NCI-H226 (cell line): Measurements from ENCODE around the gene SKIDA1.

Experiments used
- DNase-seq: peaks from one replicate; pipeline ENCODE4 v3.0.0-alpha.2; 2015

SKIDA1 gene

GRCh38 chr10:21515361-21516241 lies 9.9 kb downstream of the SKIDA1 start:
- no peak for DNase-seq

DNA sequence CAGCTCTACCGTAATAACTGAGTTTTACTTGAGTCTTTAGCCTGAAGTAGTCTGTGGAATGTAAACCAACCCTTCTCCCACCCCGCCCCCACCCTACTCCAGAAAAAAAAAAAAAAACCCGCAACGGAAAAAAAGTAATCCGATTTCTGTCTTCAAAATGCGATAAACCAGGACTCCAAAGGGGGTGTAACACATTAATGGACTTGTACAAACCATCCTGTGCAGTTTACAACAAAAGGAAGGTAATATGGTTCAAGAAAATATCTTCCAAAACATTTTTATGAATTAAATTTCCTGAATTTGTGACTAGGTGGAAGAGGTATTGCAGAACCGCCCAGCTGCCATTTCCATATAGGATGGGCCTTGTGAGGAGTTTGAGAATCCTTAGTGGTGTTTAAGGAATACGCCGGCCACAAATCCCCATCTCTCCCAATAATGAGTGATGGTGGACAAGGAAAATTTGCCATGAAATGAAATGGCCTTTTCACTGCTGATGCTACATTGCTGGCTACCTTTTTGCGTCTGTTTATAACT lies 10.6 kb downstream of the SKIDA1 start:
- no peak for DNase-seq

GRCh38 chr10:21514129-21514817 lies 11.2 kb downstream of the SKIDA1 start:
- no peak for DNase-seq

- no peak for DNase-seq
Observed at GRCh38 chr10:21513405-21513788, 12.1 kb downstream of the SKIDA1 start.

- no peak for DNase-seq
Observed at GRCh38 chr10:21512573-21513404, 12.7 kb downstream of the SKIDA1 start.

GRCh38 chr10:21511946-21512572 lies 13.4 kb downstream of the SKIDA1 start:
- DNase-seq, result no peak

GRCh38 chr10:21511095-21511570 lies 14.3 kb downstream of the SKIDA1 start:
- DNase-seq, result no peak

GRCh38 chr10:21510241-21511094 lies 15.0 kb downstream of the SKIDA1 start:
- DNase-seq, result no peak

- no peak for DNase-seq
Observed at GRCh38 chr10:21509341-21510240, 15.9 kb downstream of the SKIDA1 start.

- DNase-seq, result no peak
Observed at GRCh38 chr10:21508706-21509331, 16.7 kb downstream of the SKIDA1 start.

DNA sequence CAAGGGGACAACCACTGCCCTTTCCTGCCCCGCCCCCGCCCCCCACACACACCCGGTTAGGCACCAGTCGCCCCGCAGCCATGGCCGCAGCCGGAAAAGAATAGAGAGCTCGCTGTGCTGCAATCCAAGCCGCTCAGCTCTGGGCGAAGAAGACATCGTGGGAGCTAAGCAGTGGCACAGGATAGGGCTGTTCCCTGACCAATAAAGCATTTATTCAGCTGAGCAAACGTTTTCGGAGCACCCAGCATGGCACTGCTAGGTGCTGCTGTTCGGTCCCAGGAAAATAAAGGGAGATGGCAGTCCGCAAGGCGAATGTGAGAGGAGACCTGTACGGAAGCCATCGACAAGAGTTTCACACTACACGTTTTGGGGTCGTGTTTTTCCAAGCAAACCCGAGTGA lies 18.3 kb downstream of the SKIDA1 start:
- no peak for DNase-seq

- no peak for DNase-seq
Observed at GRCh38 chr10:21506351-21506750, 19.1 kb downstream of the SKIDA1 start.

GRCh38 chr10:21505711-21506278 lies 19.7 kb downstream of the SKIDA1 start:
- no peak for DNase-seq

- DNase-seq, result no peak
Observed at GRCh38 chr10:21503542-21503941, 21.9 kb downstream of the SKIDA1 start.

- no peak for DNase-seq
Observed at GRCh38 chr10:21502348-21502740, 23.1 kb downstream of the SKIDA1 start.

- no peak for DNase-seq
Observed at GRCh38 chr10:21501731-21502347, 23.6 kb downstream of the SKIDA1 start.

DNA sequence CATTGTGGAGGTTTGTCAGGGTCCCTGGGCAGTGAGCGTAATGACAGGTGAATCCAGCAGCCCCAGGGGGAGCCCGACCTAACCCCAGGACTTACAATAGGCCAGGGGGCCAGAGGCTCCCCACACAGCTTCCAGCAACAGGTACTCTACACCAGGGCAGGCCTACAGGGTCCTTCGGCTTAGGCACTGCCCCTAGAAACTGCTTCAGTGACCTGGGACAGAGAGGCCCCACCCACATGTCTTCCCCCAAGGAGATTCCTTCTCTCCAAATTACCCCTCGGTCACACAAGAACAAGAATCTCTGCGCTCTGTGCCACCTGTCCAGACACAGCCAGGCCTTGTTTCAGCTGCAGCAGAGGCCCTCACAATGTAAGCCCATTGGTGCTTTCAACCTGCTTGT lies 24.4 kb downstream of the SKIDA1 start:
- no peak for DNase-seq

GRCh38 chr10:21500578-21500910 lies 24.9 kb downstream of the SKIDA1 start:
- no peak for DNase-seq
